Measurements from ENCODE around the gene GABRR2. TPM values are rescaled to one million over a fixed set of nuclear protein-coding genes. Genes with fewer than 3 reads are reported as not detected.
"Not testable (repeated sequence)": the region's sequence is repeated elsewhere in the genome, so short reads cannot be mapped to it uniquely, and the experiment has no call there.

GABRR2 gene
- total and polyA plus RNA-seq, 2 donors, result 0.42 to 0.78 TPM

GRCh38 chr6:89314692-89315091 is 407 bp downstream of the GABRR2 start:
- no peak overlapping the region for H3K4me3 ChIP-seq (ENCODE audit: low read length in 2 of 2)
- H3K27ac ChIP-seq (ENCODE audit: low read depth in 1 of 2, low read length in 1 of 2), result no peak overlapping the region
- peaks cover 0 to 4% of the 10 kb centered on the region in 2 donors for H3K36me3 ChIP-seq (ENCODE audit: control insufficient read depth in 2 of 2, insufficient read depth in 2 of 2, low read length in 1 of 2)
- over 99% methylated on average over 7 of the region's 7 CpGs for WGBS
- no peak for DNase-seq (ENCODE audit: low read depth in 6 of 9, low spot score in 9 of 9)
- H3K9me3 ChIP-seq (ENCODE audit: control insufficient read depth in 2 of 2, insufficient read depth in 1 of 2, low read length in 1 of 2), result no peaks in the 10 kb centered on the region
- H3K27me3 ChIP-seq (ENCODE audit: control insufficient read depth in 2 of 2, insufficient read depth in 1 of 2, low read length in 1 of 2), result no peaks in the 10 kb centered on the region
- peaks cover 0 to 11% of the 10 kb centered on the region in 2 donors for H3K4me1 ChIP-seq (ENCODE audit: control insufficient read depth in 2 of 2, insufficient read depth in 2 of 2, low read length in 2 of 2)

GRCh38 chr6:89313006-89313405 is 2.1 kb downstream of the GABRR2 start:
- Histone ChIP-seq H3K27me3 (ENCODE audit: control insufficient read depth in 2 of 2, insufficient read depth in 1 of 2, low read length in 1 of 2) (no peaks in the 10 kb centered on the region), H3K36me3 (ENCODE audit: control insufficient read depth in 2 of 2, insufficient read depth in 2 of 2, low read length in 1 of 2) (peaks cover 0 to 4% of the 10 kb centered on the region in 2 donors), H3K4me1 (ENCODE audit: control insufficient read depth in 2 of 2, insufficient read depth in 2 of 2, low read length in 2 of 2) (peaks cover 0 to 11% of the 10 kb centered on the region in 2 donors), H3K9me3 (ENCODE audit: control insufficient read depth in 2 of 2, insufficient read depth in 1 of 2, low read length in 1 of 2) (no peaks in the 10 kb centered on the region), H3K4me3 (ENCODE audit: low read length in 2 of 2) (no peak overlapping the region), H3K27ac (ENCODE audit: low read depth in 1 of 2, low read length in 1 of 2) (no peak overlapping the region)
- 98% methylated on average over 1 of the region's 1 CpG for WGBS
- DNase-seq (ENCODE audit: low read depth in 6 of 9, low spot score in 9 of 9), result no peak

GRCh38 chr6:89311853-89312531 is 3.1 kb downstream of the GABRR2 start:
- Histone ChIP-seq H3K27ac (ENCODE audit: low read depth in 1 of 2, low read length in 1 of 2) (peak overlapping the region in 1 of 2 donors; percentile 4), H3K4me1 (ENCODE audit: control insufficient read depth in 2 of 2, insufficient read depth in 2 of 2, low read length in 2 of 2) (peaks cover 0 to 11% of the 10 kb centered on the region in 2 donors), H3K36me3 (ENCODE audit: control insufficient read depth in 2 of 2, insufficient read depth in 2 of 2, low read length in 1 of 2) (peaks cover 0 to 4% of the 10 kb centered on the region in 2 donors), H3K4me3 (ENCODE audit: low read length in 2 of 2) (no peak overlapping the region), H3K27me3 (ENCODE audit: control insufficient read depth in 2 of 2, insufficient read depth in 1 of 2, low read length in 1 of 2) (no peaks in the 10 kb centered on the region), H3K9me3 (ENCODE audit: control insufficient read depth in 2 of 2, insufficient read depth in 1 of 2, low read length in 1 of 2) (no peaks in the 10 kb centered on the region)
- DNase-seq (ENCODE audit: low read depth in 6 of 9, low spot score in 9 of 9), result peak in 1 of 9 donors; percentile 23
- 72% methylated on average over 9 of the region's 9 CpGs for WGBS

- Histone ChIP-seq H3K4me3 (ENCODE audit: low read length in 2 of 2) (no peak overlapping the region), H3K9me3 (ENCODE audit: control insufficient read depth in 2 of 2, insufficient read depth in 1 of 2, low read length in 1 of 2) (no peaks in the 10 kb centered on the region), H3K27me3 (ENCODE audit: control insufficient read depth in 2 of 2, insufficient read depth in 1 of 2, low read length in 1 of 2) (no peaks in the 10 kb centered on the region), H3K27ac (ENCODE audit: low read depth in 1 of 2, low read length in 1 of 2) (no peak overlapping the region), H3K4me1 (ENCODE audit: control insufficient read depth in 2 of 2, insufficient read depth in 2 of 2, low read length in 2 of 2) (peaks cover 0 to 11% of the 10 kb centered on the region in 2 donors), H3K36me3 (ENCODE audit: control insufficient read depth in 2 of 2, insufficient read depth in 2 of 2, low read length in 1 of 2) (peaks cover 0 to 4% of the 10 kb centered on the region in 2 donors)
- WGBS, result 74% methylated on average over 5 of the region's 5 CpGs
- DNase-seq (ENCODE audit: low read depth in 6 of 9, low spot score in 9 of 9), result no peak
Observed at GRCh38 chr6:89311530-89311852, 3.6 kb downstream of the GABRR2 start.

DNA sequence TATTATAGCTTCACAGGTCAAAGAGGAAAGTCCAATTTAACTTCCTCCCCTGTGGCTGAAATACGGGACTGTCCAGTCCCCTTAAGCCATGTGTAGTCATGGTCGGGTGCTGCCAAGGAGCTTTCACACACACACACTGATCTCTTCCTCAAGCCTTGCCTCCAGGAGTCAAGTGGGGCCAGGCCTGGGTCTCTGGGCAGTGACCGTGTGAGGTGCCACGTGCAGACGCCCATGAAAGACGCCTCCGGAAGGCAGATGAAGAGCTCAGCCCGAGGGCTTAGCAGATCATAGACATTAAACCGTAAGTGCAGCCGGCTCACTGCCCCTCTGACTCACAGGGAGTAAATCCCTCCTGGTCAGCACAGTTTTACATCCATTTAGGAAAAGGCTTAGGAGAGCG is 4.2 kb downstream of the GABRR2 start:
- Histone ChIP-seq H3K27me3 (ENCODE audit: control insufficient read depth in 2 of 2, insufficient read depth in 1 of 2, low read length in 1 of 2) (no peaks in the 10 kb centered on the region), H3K27ac (ENCODE audit: low read depth in 1 of 2, low read length in 1 of 2) (no peak overlapping the region), H3K4me3 (ENCODE audit: low read length in 2 of 2) (no peak overlapping the region), H3K4me1 (ENCODE audit: control insufficient read depth in 2 of 2, insufficient read depth in 2 of 2, low read length in 2 of 2) (peaks cover 0 to 11% of the 10 kb centered on the region in 2 donors), H3K9me3 (ENCODE audit: control insufficient read depth in 2 of 2, insufficient read depth in 1 of 2, low read length in 1 of 2) (no peaks in the 10 kb centered on the region), H3K36me3 (ENCODE audit: control insufficient read depth in 2 of 2, insufficient read depth in 2 of 2, low read length in 1 of 2) (peaks cover 0 to 4% of the 10 kb centered on the region in 2 donors)
- WGBS, result 90% methylated on average over 11 of the region's 11 CpGs
- no peak for DNase-seq (ENCODE audit: low read depth in 6 of 9, low spot score in 9 of 9)

DNA sequence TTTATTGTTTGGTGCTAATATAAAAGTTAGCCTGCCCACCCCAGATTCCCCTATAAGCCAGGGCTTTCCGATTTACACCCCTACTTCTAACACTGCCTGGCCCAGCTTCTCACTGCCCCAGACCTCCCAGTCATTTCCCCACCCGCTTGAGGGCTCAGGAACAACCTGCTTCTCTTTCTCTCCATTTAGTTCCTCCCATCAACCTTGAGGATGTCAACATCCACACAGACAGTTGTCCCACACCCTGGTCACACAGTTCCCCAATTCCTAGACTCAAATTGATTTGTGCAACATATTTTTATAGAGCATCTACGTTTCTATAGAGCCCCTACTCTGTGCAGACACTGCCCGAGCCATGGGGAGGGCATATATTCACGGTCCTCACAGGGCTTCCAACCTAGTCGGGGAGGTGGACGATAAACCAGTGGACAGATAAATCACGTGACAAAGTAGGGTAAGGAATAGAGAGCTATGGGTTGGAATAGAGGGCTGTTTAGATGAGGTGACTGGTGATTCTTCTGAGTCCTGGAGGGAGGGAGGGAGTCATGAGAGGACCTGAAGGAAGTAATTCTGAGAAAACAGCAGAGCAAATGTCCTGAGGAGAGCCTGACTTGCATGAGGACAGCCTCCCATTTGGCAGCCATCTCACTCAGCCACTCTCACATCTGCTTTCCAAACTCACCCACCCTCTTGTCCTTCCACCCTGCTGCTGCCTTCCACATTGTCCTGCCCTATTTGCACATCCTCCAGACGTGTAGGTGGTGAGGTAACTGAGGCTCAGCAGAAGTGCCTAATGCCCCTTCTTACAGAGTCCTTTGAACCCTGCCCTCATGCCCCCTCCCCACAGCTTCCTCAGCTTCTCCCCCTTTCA is 6.3 kb downstream of the GABRR2 start:
- Histone ChIP-seq H3K4me1 (ENCODE audit: control insufficient read depth in 2 of 2, insufficient read depth in 2 of 2, low read length in 2 of 2) (peaks cover 0 to 11% of the 10 kb centered on the region in 2 donors), H3K27ac (ENCODE audit: low read depth in 1 of 2, low read length in 1 of 2) (no peak overlapping the region), H3K27me3 (ENCODE audit: control insufficient read depth in 2 of 2, insufficient read depth in 1 of 2, low read length in 1 of 2) (no peaks in the 10 kb centered on the region), H3K4me3 (ENCODE audit: low read length in 2 of 2) (no peak overlapping the region), H3K9me3 (ENCODE audit: control insufficient read depth in 2 of 2, insufficient read depth in 1 of 2, low read length in 1 of 2) (no peaks in the 10 kb centered on the region), H3K36me3 (ENCODE audit: control insufficient read depth in 2 of 2, insufficient read depth in 2 of 2, low read length in 1 of 2) (no peaks in the 10 kb centered on the region)
- 93% methylated on average over 9 of the region's 9 CpGs for WGBS
- DNase-seq (ENCODE audit: low read depth in 6 of 9, low spot score in 9 of 9), result no peak

DNA sequence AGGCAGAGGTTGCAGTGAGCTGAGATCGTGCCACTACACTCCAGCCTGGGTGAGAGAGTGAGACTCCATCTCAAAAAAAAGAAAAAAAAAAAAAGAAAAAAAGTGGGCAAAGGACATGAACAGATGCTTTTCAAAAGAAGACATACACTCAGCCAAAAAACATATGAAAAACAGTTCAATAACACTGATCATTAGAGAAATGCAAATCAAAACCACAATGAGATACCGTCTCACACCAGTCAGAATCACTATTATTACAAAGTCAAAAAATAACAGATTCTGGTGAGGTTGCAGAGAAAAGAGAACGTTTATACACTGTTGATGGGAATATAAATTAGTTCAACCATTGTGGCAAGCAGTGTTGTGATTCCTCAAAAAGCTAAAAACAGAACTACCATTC is 10.6 kb downstream of the GABRR2 start:
- not testable (repeated sequence) for H3K9me3 ChIP-seq (ENCODE audit: control insufficient read depth in 2 of 2, insufficient read depth in 1 of 2, low read length in 1 of 2); H3K27ac ChIP-seq (ENCODE audit: low read depth in 1 of 2, low read length in 1 of 2); DNase-seq (ENCODE audit: low read depth in 6 of 9, low spot score in 9 of 9); H3K4me1 ChIP-seq (ENCODE audit: control insufficient read depth in 2 of 2, insufficient read depth in 2 of 2, low read length in 2 of 2); H3K27me3 ChIP-seq (ENCODE audit: control insufficient read depth in 2 of 2, insufficient read depth in 1 of 2, low read length in 1 of 2); H3K36me3 ChIP-seq (ENCODE audit: control insufficient read depth in 2 of 2, insufficient read depth in 2 of 2, low read length in 1 of 2); H3K4me3 ChIP-seq (ENCODE audit: low read length in 2 of 2)
- 96% methylated on average over 3 of the region's 3 CpGs for WGBS

DNA sequence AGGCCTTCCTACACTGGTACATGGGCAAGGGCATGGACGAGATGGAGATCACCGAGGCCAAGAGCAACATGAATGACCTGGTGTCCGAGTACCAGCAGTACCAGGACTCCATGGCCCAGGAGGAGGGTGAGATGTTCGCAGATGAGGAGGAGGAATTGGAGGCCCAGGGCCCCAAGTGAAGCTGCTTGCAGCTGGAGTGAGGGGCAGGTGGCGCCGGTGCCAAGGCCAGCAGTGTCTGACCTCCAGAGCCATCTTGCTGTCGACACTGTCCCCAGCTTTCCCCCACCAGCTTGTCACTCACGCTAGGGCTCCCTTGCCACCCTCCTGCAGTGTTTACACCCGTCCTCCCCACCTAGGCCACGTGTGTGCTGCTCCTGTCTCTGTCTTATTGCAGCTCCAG is 12.2 kb downstream of the GABRR2 start:
- Histone ChIP-seq H3K9me3 (ENCODE audit: control insufficient read depth in 2 of 2, insufficient read depth in 1 of 2, low read length in 1 of 2) (peaks cover 0 to 5% of the 10 kb centered on the region in 2 donors), H3K4me3 (ENCODE audit: low read length in 2 of 2) (no peak overlapping the region), H3K27ac (ENCODE audit: low read depth in 1 of 2, low read length in 1 of 2) (no peak overlapping the region), H3K36me3 (ENCODE audit: control insufficient read depth in 2 of 2, insufficient read depth in 2 of 2, low read length in 1 of 2) (peaks cover 0 to 3% of the 10 kb centered on the region in 2 donors), H3K27me3 (ENCODE audit: control insufficient read depth in 2 of 2, insufficient read depth in 1 of 2, low read length in 1 of 2) (no peaks in the 10 kb centered on the region), H3K4me1 (ENCODE audit: control insufficient read depth in 2 of 2, insufficient read depth in 2 of 2, low read length in 2 of 2) (peaks cover 13 to 15% of the 10 kb centered on the region in 2 donors)
- 97% methylated on average over 10 of the region's 10 CpGs for WGBS
- DNase-seq (ENCODE audit: low read depth in 6 of 9, low spot score in 9 of 9), result no peak

- DNase-seq (ENCODE audit: low read depth in 6 of 9, low spot score in 9 of 9), result no peak
- WGBS, result 95% methylated on average over 22 of the region's 22 CpGs
Observed at GRCh38 chr6:89302195-89302770, 12.8 kb downstream of the GABRR2 start.

More at GRCh38 chr6:89302195-89302770, 12.8 kb downstream of the GABRR2 start:
- H3K27ac ChIP-seq (ENCODE audit: low read depth in 1 of 2, low read length in 1 of 2), result no peak overlapping the region
- peaks cover 0 to 5% of the 10 kb centered on the region in 2 donors for H3K9me3 ChIP-seq (ENCODE audit: control insufficient read depth in 2 of 2, insufficient read depth in 1 of 2, low read length in 1 of 2)
- H3K27me3 ChIP-seq (ENCODE audit: control insufficient read depth in 2 of 2, insufficient read depth in 1 of 2, low read length in 1 of 2), result no peaks in the 10 kb centered on the region
- H3K36me3 ChIP-seq (ENCODE audit: control insufficient read depth in 2 of 2, insufficient read depth in 2 of 2, low read length in 1 of 2), result peaks cover 0 to 3% of the 10 kb centered on the region in 2 donors
- H3K4me3 ChIP-seq (ENCODE audit: low read length in 2 of 2), result no peak overlapping the region
- peaks cover 15 to 19% of the 10 kb centered on the region in 2 donors for H3K4me1 ChIP-seq (ENCODE audit: control insufficient read depth in 2 of 2, insufficient read depth in 2 of 2, low read length in 2 of 2)

Data from thymus (tissue), 11 donors.